Activated CD8-positive, alpha-beta memory T cell treated with anti-CD3 and anti-CD28 coated beads for 1 hour (primary cell): Measurements from ENCODE around the gene CAPN9.

Experiments
- DNase-seq, 2 donors: peaks; one replicate each; pipeline ENCODE4 v3.0.0-alpha.2; 2020; ENCODE audit warnings: low read depth in 1 of 2; ENCODE audit errors: extremely low read depth in 1 of 2

CAPN9 gene

GRCh38 chr1:230768903-230769570, 21.8 kb downstream of the CAPN9 start:
- DNase-seq: no peak

GRCh38 chr1:230770317-230770716, 23.1 kb downstream of the CAPN9 start:
- DNase-seq: no peak

- DNase-seq: no peak
These were observed 24.7 kb downstream of the CAPN9 start for GRCh38 chr1:230771773-230772354.

- no peak for DNase-seq
These were observed 25.5 kb downstream of the CAPN9 start for GRCh38 chr1:230772457-230773395.

GRCh38 chr1:230773396-230774033, 26.3 kb downstream of the CAPN9 start:
- DNase-seq: no peak

GRCh38 chr1:230778916-230779590, 31.9 kb downstream of the CAPN9 start:
- no peak for DNase-seq

GRCh38 chr1:230781131-230781530, 33.9 kb downstream of the CAPN9 start:
- DNase-seq: no peak

GRCh38 chr1:230781594-230781993, 34.4 kb downstream of the CAPN9 start:
- no peak for DNase-seq

GRCh38 chr1:230784163-230784562, 37.0 kb downstream of the CAPN9 start:
- DNase-seq: no peak

GRCh38 chr1:230785636-230786384, 38.6 kb downstream of the CAPN9 start:
- DNase-seq: no peak

- no peak for DNase-seq
These were observed 39.2 kb downstream of the CAPN9 start for GRCh38 chr1:230786385-230786753.

GRCh38 chr1:230787471-230787870, 40.3 kb downstream of the CAPN9 start:
- no peak for DNase-seq

- DNase-seq: no peak
These were observed 41.5 kb downstream of the CAPN9 start for GRCh38 chr1:230788561-230789275.

GRCh38 chr1:230790026-230790425, 42.8 kb downstream of the CAPN9 start:
- no peak for DNase-seq

GRCh38 chr1:230791986-230792564, 44.9 kb downstream of the CAPN9 start:
- DNase-seq: no peak

GRCh38 chr1:230792691-230793462, 45.7 kb downstream of the CAPN9 start:
- DNase-seq: no peak

- DNase-seq: no peak
These were observed 46.2 kb downstream of the CAPN9 start for GRCh38 chr1:230793463-230793745.

GRCh38 chr1:230794431-230794830, 47.2 kb downstream of the CAPN9 start:
- DNase-seq: no peak
